Esophagus muscularis mucosa (tissue), 4 donors: Measurements from ENCODE around the gene UBASH3B. TPM values are rescaled to one million over a fixed set of nuclear protein-coding genes. Genes with fewer than 3 reads are reported as not detected.

Experiments
- DNase-seq: peaks from one replicate; pipeline ENCODE4 v3.0.0-alpha.2; 2017; ENCODE audit errors: extremely low spot score
- H3K27ac ChIP-seq, 4 donors: fragments of 200-600 bp; sonication (generic); replicated peaks in 1 of 4; 1 replicate in 3 of 4; 2 replicates in 1 of 4; pipeline ENCODE4 v1.5.1; 2016 to 2019; ENCODE audit warnings: mild to moderate bottlenecking in 1 of 4
- H3K27me3 ChIP-seq, 4 donors: fragments of 200-600 bp; sonication (generic); one replicate each; pipeline versions ENCODE4 v1.5.1 to v1.6.0; 2016 to 2019
- H3K36me3 ChIP-seq, 4 donors: fragments of 200-600 bp; sonication (generic); one replicate each; pipeline ENCODE4 v1.5.1; 2016 to 2019
- H3K4me1 ChIP-seq, 4 donors: fragments of 200-600 bp; sonication (generic); one replicate each; pipeline ENCODE4 v1.5.1; 2016 to 2019
- H3K4me3 ChIP-seq, 4 donors: fragments of 200-600 bp; sonication (generic); 1 replicate in 2 of 4; 2 replicates in 2 of 4; pipeline ENCODE4 v1.5.1; 2016 to 2019; ENCODE audit warnings: mild to moderate bottlenecking in 4 of 4, moderate library complexity in 1 of 4
- H3K9me3 ChIP-seq, 4 donors: fragments of 200-600 bp; sonication (generic); 1 replicate in 3 of 4; 2 replicates in 1 of 4; pipeline ENCODE4 v1.5.1; 2016 to 2019
- CTCF ChIP-seq, 3 experiments: fragments of 200-600 bp in 2 of 3; fragments of 450-650 bp in 1 of 3; sonication (generic) in 2 of 3; IDR thresholded peaks; one replicate each; pipeline ENCODE4 v1.5.1; 2017 to 2019; ENCODE audit warnings: antibody characterized with exemption in 3 of 3, mild to moderate bottlenecking in 2 of 3, moderate library complexity in 1 of 3
- EP300 ChIP-seq: sonication (generic); formaldehyde crosslinking; IDR thresholded peaks from one replicate; pipeline ENCODE4 v1.6.1; 2017; ENCODE audit warnings: antibody characterized with exemption
- POLR2A ChIP-seq: fragments of 450-650 bp; IDR thresholded peaks from one replicate; pipeline ENCODE4 v1.6.1; 2017; ENCODE audit warnings: antibody characterized with exemption, moderate library complexity, mild to moderate bottlenecking, low read depth
- POLR2AphosphoS5 ChIP-seq, 2 donors: sonication (generic); formaldehyde crosslinking; IDR thresholded peaks; one replicate each; pipeline ENCODE4 v1.6.1; 2017; ENCODE audit warnings: antibody characterized with exemption in 2 of 2
- WGBS: methylation state at CpG from one replicate; pipeline ENCODE4 v1.1.5; 2018; 5-methylcytosine and 5-hydroxymethylcytosine counted together
- intact Hi-C: fragments of 100-400 bp; cut with DNase I; formaldehyde crosslinking; loops from one replicate; pipeline ENCODE4 v1.15.1; 2023
- total RNA-seq, 4 donors: library from RNA; depleted of rRNA; stranded (reverse); fragments of >200 nt; gene quantifications; one replicate each; pipeline versions ENCODE4 v1.1.0 to v1.2.1, GENCODE V29; 2016

The UBASH3B gene
- total RNA-seq, 4 donors from 2014 or later, result 0.42 to 6.8 (median 1.7) TPM

GRCh38 chr11:122814401-122814800 lies 158.9 kb downstream of the UBASH3B start:
- peaks cover 0 to 9% (median 4%) of the 10 kb centered on the region in 4 donors for H3K4me1 ChIP-seq
- intact Hi-C loops, result no loop called here
- H3K4me3 ChIP-seq, result no peak overlapping the region
- no peaks in the 10 kb centered on the region for H3K27me3 ChIP-seq
- H3K27ac ChIP-seq, result no peak overlapping the region
- 75% methylated on average over 1 of the region's 1 CpG for WGBS
- H3K9me3 ChIP-seq, result no peaks in the 10 kb centered on the region
- no peak for DNase-seq
- H3K36me3 ChIP-seq, result no peaks in the 10 kb centered on the region
- TF ChIP-seq POLR2A (no peak), POLR2AphosphoS5 (IDR thresholded peaks at IDR 0.05) (no peak), CTCF (IDR thresholded peaks at IDR 0.05) (no peak)

GRCh38 chr11:122815900-122816299 lies 160.4 kb downstream of the UBASH3B start:
- no peaks in the 10 kb centered on the region for H3K36me3 ChIP-seq
- no peak for TF ChIP-seq POLR2A
- no peak for TF ChIP-seq POLR2AphosphoS5 (IDR thresholded peaks at IDR 0.05)
- TF ChIP-seq CTCF (IDR thresholded peaks at IDR 0.05), result no peak
- TF ChIP-seq EP300, result no peak
- intact Hi-C loops, result no loop called here
- peaks cover 0 to 9% (median 4%) of the 10 kb centered on the region in 4 donors for H3K4me1 ChIP-seq
- DNase-seq, result no peak
- no peaks in the 10 kb centered on the region for H3K27me3 ChIP-seq
- WGBS, result 91% methylated on average over 5 of the region's 5 CpGs
- no peak overlapping the region for H3K4me3 ChIP-seq
- H3K27ac ChIP-seq, result no peak overlapping the region
- no peaks in the 10 kb centered on the region for H3K9me3 ChIP-seq

- Histone ChIP-seq H3K9me3 (no peaks in the 10 kb centered on the region), H3K4me1 (peaks cover 0 to 9% (median 4%) of the 10 kb centered on the region in 4 donors), H3K36me3 (no peaks in the 10 kb centered on the region), H3K27me3 (no peaks in the 10 kb centered on the region), H3K27ac (peak overlapping the region in 1 of 4 donors; percentile 48), H3K4me3 (no peak overlapping the region)
- intact Hi-C loops, result no loop called here
- DNase-seq, result no peak
- TF ChIP-seq POLR2A (no peak), POLR2AphosphoS5 (IDR thresholded peaks at IDR 0.05) (no peak), CTCF (IDR thresholded peaks at IDR 0.05) (no peak), EP300 (no peak)
- WGBS, result 47% methylated on average over 8 of the region's 8 CpGs
Observed at GRCh38 chr11:122816761-122817520, 161.4 kb downstream of the UBASH3B start.

- Histone ChIP-seq H3K36me3 (no peaks in the 10 kb centered on the region), H3K4me1 (peaks cover 0 to 9% (median 4%) of the 10 kb centered on the region in 4 donors), H3K27ac (no peak overlapping the region), H3K9me3 (no peaks in the 10 kb centered on the region), H3K4me3 (no peak overlapping the region), H3K27me3 (no peaks in the 10 kb centered on the region)
- 97% methylated on average over 2 of the region's 2 CpGs for WGBS
- DNase-seq, result no peak
- TF ChIP-seq EP300 (no peak), CTCF (IDR thresholded peaks at IDR 0.05) (no peak), POLR2AphosphoS5 (IDR thresholded peaks at IDR 0.05) (no peak), POLR2A (no peak)
- intact Hi-C loops, result no loop called here
Observed at GRCh38 chr11:122820158-122820557, 164.6 kb downstream of the UBASH3B start.

- intact Hi-C loops, result no loop called here
- no peaks in the 10 kb centered on the region for H3K36me3 ChIP-seq
Observed at GRCh38 chr11:122821169-122821568, 165.6 kb downstream of the UBASH3B start.

More at GRCh38 chr11:122821169-122821568, 165.6 kb downstream of the UBASH3B start:
- no peak for TF ChIP-seq POLR2A
- no peak for TF ChIP-seq EP300
- no peak for TF ChIP-seq CTCF (IDR thresholded peaks at IDR 0.05)
- no peak for TF ChIP-seq POLR2AphosphoS5 (IDR thresholded peaks at IDR 0.05)
- no peak for DNase-seq
- H3K27me3 ChIP-seq, result no peaks in the 10 kb centered on the region
- H3K4me3 ChIP-seq, result no peak overlapping the region
- no peak overlapping the region for H3K27ac ChIP-seq
- peaks cover 0 to 9% (median 4%) of the 10 kb centered on the region in 4 donors for H3K4me1 ChIP-seq
- H3K9me3 ChIP-seq, result no peaks in the 10 kb centered on the region
